Activated B cell treated with CpG ODN at 0.5 μM for 24 hours (primary cell): ENCODE data around the gene KRTAP10-6. TPM values are rescaled to one million over a fixed set of nuclear protein-coding genes. Genes with fewer than 3 reads are reported as not detected.

Experiments
- ATAC-seq: fragments of 200-7000 bp; cut with Tn5 transposase; one replicate; pipeline ENCODE4 v1.10.0; 2021; ENCODE audit warnings: low read depth, mild to moderate bottlenecking, moderate library complexity
- CTCF ChIA-PET: fragments of 350-600 bp; sonication (Branson Sonifier 250); formaldehyde crosslinking; loops from one replicate; lab custom pipeline; 2021; ENCODE audit warnings: antibody characterized with exemption; lab: Charles Lee
- POLR2A ChIA-PET: fragments of 350-600 bp; sonication (Branson Sonifier 250); formaldehyde crosslinking; loops from one replicate; lab custom pipeline; 2021; ENCODE audit warnings: antibody characterized with exemption; lab: Charles Lee
- DNase-seq: peaks from one replicate; pipeline ENCODE4 v3.0.0; 2022
- H3K27ac Mint-ChIP-seq: one replicate; pipeline ENCODE4 v1.8.0; 2020; ENCODE audit warnings: mixed read lengths
- H3K27me3 Mint-ChIP-seq: one replicate; pipeline ENCODE4 v1.8.0; 2021; ENCODE audit warnings: mixed read lengths
- H3K36me3 Mint-ChIP-seq: one replicate; pipeline ENCODE4 v1.8.0; 2021; ENCODE audit warnings: low read depth, mixed read lengths
- H3K4me1 Mint-ChIP-seq: one replicate; pipeline ENCODE4 v1.8.0; 2021; ENCODE audit warnings: mixed read lengths
- H3K4me3 Mint-ChIP-seq: one replicate; pipeline ENCODE4 v1.8.0; 2020; ENCODE audit warnings: mild to moderate bottlenecking, mixed read lengths
- H3K9me3 Mint-ChIP-seq: one replicate; pipeline ENCODE4 v1.8.0; 2020; ENCODE audit warnings: mixed read lengths
- intact Hi-C: fragments of 100-400 bp; cut with micrococcal nuclease; formaldehyde crosslinking; loops from one replicate; pipeline ENCODE4 v1.15.1; 2024
- total RNA-seq: library from RNA; stranded (reverse); gene quantifications from 2 replicates; pipeline ENCODE4 v1.2.3, GENCODE V29; 2022
- TF ChIP-seq, protein P1 (sequence below): fragments of 200-600 bp; IDR thresholded peaks from one replicate; pipeline ENCODE4 v1.8.0; 2022; ENCODE audit warnings: antibody characterized with exemption, mild to moderate bottlenecking

Gene KRTAP10-6
- total RNA-seq, 1 donor from 2014 or later: not detected

DNA sequence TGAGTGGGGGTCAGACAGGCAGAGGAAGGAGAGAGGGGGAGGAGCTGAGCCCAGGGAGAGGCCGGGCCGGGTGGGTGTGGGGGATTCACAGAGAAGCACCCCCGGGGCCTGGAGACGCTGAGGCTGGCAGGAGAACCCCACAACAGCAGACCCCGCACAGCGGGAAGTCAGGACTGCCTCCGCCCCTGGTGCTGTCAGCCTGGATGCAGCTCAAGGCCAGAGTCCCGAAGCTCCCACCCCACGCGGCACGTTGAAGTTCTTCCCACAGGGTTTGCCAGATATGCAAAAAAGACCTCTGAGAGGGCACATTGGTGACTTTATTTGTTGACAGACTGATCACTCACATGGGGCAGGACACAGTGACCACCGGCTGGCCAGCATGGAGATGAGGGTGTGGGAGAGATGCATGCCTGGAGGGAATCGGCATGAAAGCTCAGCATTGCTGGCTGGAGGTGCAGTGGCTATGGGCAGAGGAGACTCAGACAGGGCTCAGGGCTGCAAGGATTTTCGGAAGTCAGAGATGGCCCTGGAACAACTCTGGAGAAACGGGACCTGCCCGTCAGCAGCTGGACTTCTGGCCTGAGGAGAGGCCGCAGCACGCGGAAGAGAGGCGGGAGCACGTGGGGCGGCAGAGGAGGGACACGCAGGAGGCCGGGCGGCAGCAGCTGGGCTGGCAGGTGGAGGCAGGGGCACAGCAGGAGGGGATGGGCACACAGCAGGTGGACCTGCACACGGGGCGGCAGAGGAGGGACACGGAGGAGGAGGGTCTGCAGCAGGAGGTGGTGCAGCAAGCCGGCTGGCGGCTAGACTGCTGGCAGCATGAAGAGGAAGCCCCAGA, 34.6 kb downstream of the KRTAP10-6 start:
- no peak overlapping the region for H3K27ac Mint-ChIP-seq
- H3K4me1 Mint-ChIP-seq: peaks cover 21% of the 10 kb centered on the region
- no peak overlapping the region for H3K4me3 Mint-ChIP-seq
- intact Hi-C loops: no loop called here
- peaks cover 10% of the 10 kb centered on the region for H3K27me3 Mint-ChIP-seq
- ChIA-PET CTCF (no interaction called here), POLR2A (no interaction called here)
- ATAC-seq (no peak), DNase-seq (no peak)
- peaks cover 4% of the 10 kb centered on the region for H3K9me3 Mint-ChIP-seq
- H3K36me3 Mint-ChIP-seq: no peaks in the 10 kb centered on the region
- TF ChIP-seq, protein P1, sequence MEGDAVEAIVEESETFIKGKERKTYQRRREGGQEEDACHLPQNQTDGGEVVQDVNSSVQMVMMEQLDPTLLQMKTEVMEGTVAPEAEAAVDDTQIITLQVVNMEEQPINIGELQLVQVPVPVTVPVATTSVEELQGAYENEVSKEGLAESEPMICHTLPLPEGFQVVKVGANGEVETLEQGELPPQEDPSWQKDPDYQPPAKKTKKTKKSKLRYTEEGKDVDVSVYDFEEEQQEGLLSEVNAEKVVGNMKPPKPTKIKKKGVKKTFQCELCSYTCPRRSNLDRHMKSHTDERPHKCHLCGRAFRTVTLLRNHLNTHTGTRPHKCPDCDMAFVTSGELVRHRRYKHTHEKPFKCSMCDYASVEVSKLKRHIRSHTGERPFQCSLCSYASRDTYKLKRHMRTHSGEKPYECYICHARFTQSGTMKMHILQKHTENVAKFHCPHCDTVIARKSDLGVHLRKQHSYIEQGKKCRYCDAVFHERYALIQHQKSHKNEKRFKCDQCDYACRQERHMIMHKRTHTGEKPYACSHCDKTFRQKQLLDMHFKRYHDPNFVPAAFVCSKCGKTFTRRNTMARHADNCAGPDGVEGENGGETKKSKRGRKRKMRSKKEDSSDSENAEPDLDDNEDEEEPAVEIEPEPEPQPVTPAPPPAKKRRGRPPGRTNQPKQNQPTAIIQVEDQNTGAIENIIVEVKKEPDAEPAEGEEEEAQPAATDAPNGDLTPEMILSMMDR: no peak

DNA sequence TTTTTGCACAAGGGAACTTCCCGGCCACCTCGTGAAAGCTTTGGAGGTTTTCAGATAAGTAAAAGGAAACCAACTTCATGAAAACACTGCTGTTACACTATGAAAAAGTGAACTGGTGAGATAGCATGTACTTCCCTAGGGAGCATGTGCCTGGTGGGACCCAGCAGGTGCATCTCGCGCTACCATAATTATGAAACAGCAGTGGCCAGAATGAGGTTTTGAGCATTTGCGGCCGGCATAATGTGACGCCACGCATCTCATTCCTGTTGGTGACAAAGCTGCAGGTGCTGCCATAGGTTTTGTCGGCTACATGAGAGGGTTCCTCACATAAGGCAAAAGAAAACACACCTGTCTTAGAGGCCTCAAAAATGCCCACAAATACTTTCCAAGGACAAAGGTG, 35.4 kb downstream of the KRTAP10-6 start:
- Mint-ChIP-seq H3K4me1 (peaks cover 16% of the 10 kb centered on the region), H3K27ac (no peak overlapping the region), H3K4me3 (no peak overlapping the region), H3K27me3 (peaks cover 16% of the 10 kb centered on the region), H3K36me3 (no peaks in the 10 kb centered on the region), H3K9me3 (peaks cover 2% of the 10 kb centered on the region)
- POLR2A ChIA-PET: no interaction called here
- ATAC-seq (peak; percentile 85), DNase-seq (peak; percentile 15)
- CTCF ChIA-PET: no interaction called here
- intact Hi-C loops: no loop called here
- TF ChIP-seq, protein P1: no peak

DNA sequence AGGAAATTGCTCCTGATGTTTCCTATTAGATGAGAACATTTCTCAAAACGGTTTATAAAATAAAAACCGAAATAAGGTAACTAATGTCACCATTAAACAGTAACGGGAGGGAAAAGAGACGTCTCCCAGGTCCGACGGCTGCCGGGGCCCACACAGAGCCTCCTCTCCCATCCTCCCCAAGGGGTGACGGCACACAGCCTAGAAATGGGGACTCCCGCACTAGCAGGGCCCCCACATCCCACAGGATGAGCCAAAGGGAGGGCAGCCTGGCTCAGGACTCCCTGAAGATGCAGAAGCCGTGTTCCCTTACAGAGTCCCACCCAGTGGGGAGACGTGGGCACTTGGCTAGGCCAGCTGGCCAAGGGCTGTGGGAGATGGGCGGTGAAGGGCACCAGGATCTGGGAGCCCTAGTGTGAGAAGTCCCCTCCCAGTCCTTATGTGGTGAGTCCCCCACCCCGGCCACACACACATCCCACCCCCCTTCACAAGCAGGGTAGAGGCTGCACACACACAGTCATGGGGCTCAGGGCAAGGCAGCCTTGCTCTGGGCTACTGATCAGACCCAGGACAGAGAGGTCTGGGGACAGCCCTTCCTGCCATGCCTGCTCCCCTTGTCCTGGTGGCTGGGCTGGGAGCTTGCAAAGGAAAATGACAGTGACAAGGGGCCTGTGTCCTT, 37.0 kb downstream of the KRTAP10-6 start:
- H3K9me3 Mint-ChIP-seq: peaks cover 2% of the 10 kb centered on the region
- no peaks in the 10 kb centered on the region for H3K36me3 Mint-ChIP-seq
- ChIA-PET CTCF (no interaction called here), POLR2A (interaction anchor here (1.0 kb wide), 1 partner anchor 901 kb away, joined by 3 read pairs; no protein-coding TSS in a partner anchor)
- H3K27me3 Mint-ChIP-seq: peaks cover 22% of the 10 kb centered on the region
- intact Hi-C loops: no loop called here
- H3K4me3 Mint-ChIP-seq: no peak overlapping the region
- TF ChIP-seq, protein P1: no peak
- DNase-seq (no peak), ATAC-seq (no peak)
- H3K4me1 Mint-ChIP-seq: peaks cover 10% of the 10 kb centered on the region
- no peak overlapping the region for H3K27ac Mint-ChIP-seq

DNA sequence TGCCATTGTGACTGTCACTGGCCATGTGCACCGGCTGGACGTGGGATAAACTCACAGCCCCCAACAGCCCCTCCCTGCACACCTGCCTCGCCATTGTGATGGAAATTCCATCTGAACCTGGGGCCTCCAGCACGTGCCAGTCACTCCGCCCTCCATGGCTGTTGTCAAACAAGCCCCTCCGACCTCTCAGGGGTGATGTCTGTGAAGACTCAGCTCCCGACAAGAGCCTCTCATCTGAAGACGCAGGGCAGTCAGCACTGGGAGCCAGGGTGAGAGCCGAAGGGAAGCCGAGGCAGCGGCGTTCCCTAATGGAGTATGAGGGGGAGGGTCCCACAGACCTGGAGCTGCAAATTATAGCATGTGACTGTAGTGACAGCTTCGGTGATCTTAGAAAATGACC, 39.6 kb downstream of the KRTAP10-6 start:
- Mint-ChIP-seq H3K9me3 (peaks cover 2% of the 10 kb centered on the region), H3K27ac (no peak overlapping the region), H3K4me1 (peaks cover 12% of the 10 kb centered on the region), H3K27me3 (peaks cover 34% of the 10 kb centered on the region), H3K36me3 (peaks cover 2% of the 10 kb centered on the region), H3K4me3 (no peak overlapping the region)
- DNase-seq (no peak), ATAC-seq (no peak)
- intact Hi-C loops: no loop called here
- TF ChIP-seq, protein P1: no peak
- ChIA-PET CTCF (no interaction called here), POLR2A (no interaction called here)

DNA sequence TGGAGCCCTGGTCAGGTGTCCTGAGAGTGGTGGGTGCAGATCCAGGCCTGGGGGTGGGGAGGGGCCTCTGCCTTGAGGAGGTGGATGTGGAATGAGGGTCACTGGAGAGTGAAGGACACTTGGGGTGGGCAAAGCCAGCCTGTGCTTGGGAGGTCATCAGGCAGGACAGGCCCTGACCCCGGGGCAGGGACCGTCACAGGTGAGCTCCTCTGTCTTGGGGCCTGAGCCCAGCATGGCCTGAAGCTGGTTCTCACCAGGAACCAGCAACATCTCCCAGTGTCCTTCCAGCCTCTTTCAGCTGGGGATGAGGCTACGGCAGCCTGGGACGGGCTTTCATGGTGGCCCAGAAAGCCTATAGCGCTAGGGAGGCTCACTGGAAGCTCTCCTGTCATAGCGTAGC, 40.2 kb downstream of the KRTAP10-6 start:
- TF ChIP-seq, protein P1: no peak
- Mint-ChIP-seq H3K4me3 (no peak overlapping the region), H3K27ac (no peak overlapping the region), H3K36me3 (peaks cover 4% of the 10 kb centered on the region), H3K9me3 (peaks cover 6% of the 10 kb centered on the region), H3K4me1 (peaks cover 15% of the 10 kb centered on the region), H3K27me3 (peaks cover 33% of the 10 kb centered on the region)
- ATAC-seq: no peak
- POLR2A ChIA-PET: no interaction called here
- no peak for DNase-seq
- intact Hi-C loops: no loop called here
- CTCF ChIA-PET: no interaction called here
